IMR-90 (cell line): ENCODE results near the gene RCBTB1. TPM values are rescaled to one million over a fixed set of nuclear protein-coding genes. Genes with fewer than 3 reads are reported as not detected.

Source experiments
- ATAC-seq: fragments of 200-7000 bp; cut with Tn5 transposase; 2 replicates; pipeline ENCODE4 v1.9.1; 2020; ENCODE audit warnings: low read depth, mild to moderate bottlenecking, moderate library complexity
- BruUV-seq: library from RNA; stranded (reverse); fragments of 400-500 nt; replicated peaks from 2 replicates; lab custom pipeline; 2021; lab: Mats Ljungman, UMichigan
- CTCF ChIA-PET: fragments of 300-600 bp; formaldehyde crosslinking; extraction: SDS; loops from one replicate; lab custom pipeline; 2021; ENCODE audit warnings: antibody characterized with exemption; lab: Yijun Ruan, JAX
- POLR2A ChIA-PET: fragments of 300-600 bp; sonication (Branson Sonifier 250); formaldehyde crosslinking; loops from one replicate; lab custom pipeline; 2022; ENCODE audit warnings: antibody characterized with exemption; ENCODE audit not compliant: unreplicated experiment; lab: Charles Lee
- DNase-seq: peaks from one replicate; pipeline ENCODE4 v3.0.0; 2013
- H2AFZ ChIP-seq: replicated peaks from 2 replicates; pipeline ENCODE3; 2013; ENCODE audit warnings: low read length, mild to moderate bottlenecking; ENCODE audit not compliant: poor library complexity
- H2AK5ac ChIP-seq: 2 replicates; pipeline ENCODE4 v1.6.1; 2013; ENCODE audit warnings: low read depth, low read length, inconsistent platforms
- H2AK9ac ChIP-seq: replicated peaks from 2 replicates; pipeline ENCODE3; 2013; ENCODE audit warnings: mild to moderate bottlenecking, low read depth, low read length, moderate library complexity; ENCODE audit not compliant: poor library complexity
- H2BK120ac ChIP-seq: 2 replicates; pipeline ENCODE4 v1.6.1; 2013; ENCODE audit warnings: low read depth, low read length, inconsistent platforms
- H2BK15ac ChIP-seq: 3 replicates; pipeline ENCODE4 v1.6.1; 2013; ENCODE audit warnings: low read depth, low read length, inconsistent platforms
- H2BK20ac ChIP-seq: 2 replicates; pipeline ENCODE4 v1.6.1; 2013; ENCODE audit warnings: low read depth, mild to moderate bottlenecking, inconsistent platforms, low read length, moderate library complexity
- H2BK5ac ChIP-seq: 2 replicates; pipeline ENCODE4 v1.6.1; 2013; ENCODE audit warnings: mild to moderate bottlenecking, low read depth, low read length, inconsistent platforms; ENCODE audit not compliant: poor library complexity, severe bottlenecking
- H3K14ac ChIP-seq: replicated peaks from 2 replicates; pipeline ENCODE4 v1.6.1; 2013; ENCODE audit warnings: low read depth, low read length, inconsistent platforms
- H3K18ac ChIP-seq: 2 replicates; pipeline ENCODE4 v1.6.1; 2013; ENCODE audit warnings: low read depth, low read length, control low read depth
- H3K23ac ChIP-seq: 2 replicates; pipeline ENCODE4 v1.6.1; 2013; ENCODE audit warnings: low read depth, low read length, inconsistent platforms
- H3K27ac ChIP-seq: 2 replicates; pipeline ENCODE4 v1.5.1; 2013; ENCODE audit warnings: mild to moderate bottlenecking, control low read depth, low read length; ENCODE audit not compliant: insufficient read depth
- H3K27me3 ChIP-seq: 2 replicates; pipeline ENCODE4 v1.6.1; 2013; ENCODE audit warnings: low read length; ENCODE audit not compliant: control insufficient read depth, insufficient read depth
- H3K36me3 ChIP-seq: 2 replicates; pipeline ENCODE4 v1.6.1; 2013; ENCODE audit warnings: low read length, mixed read lengths; ENCODE audit not compliant: control insufficient read depth, insufficient read depth
- H3K4ac ChIP-seq: 2 replicates; pipeline ENCODE4 v1.6.1; 2013; ENCODE audit warnings: low read depth, low read length, inconsistent platforms
- H3K4me1 ChIP-seq: 2 replicates; pipeline ENCODE4 v1.6.1; 2013; ENCODE audit warnings: low read length, mixed read lengths; ENCODE audit not compliant: control insufficient read depth, insufficient read depth
- H3K4me2 ChIP-seq: 2 replicates; pipeline ENCODE4 v1.6.1; 2013; ENCODE audit warnings: low read depth, mild to moderate bottlenecking, control low read depth, low read length, moderate library complexity
- H3K4me3 ChIP-seq: 2 replicates; pipeline ENCODE4 v1.5.1; 2013; ENCODE audit warnings: low read depth, mild to moderate bottlenecking, control low read depth, low read length, moderate library complexity; ENCODE audit not compliant: insufficient read depth
- H3K56ac ChIP-seq: 2 replicates; pipeline ENCODE4 v1.6.1; 2013; ENCODE audit warnings: low read length, inconsistent platforms; ENCODE audit not compliant: insufficient read depth; ENCODE audit errors: extremely low read depth
- H3K79me1 ChIP-seq, 2 experiments: 2 replicates each; pipeline ENCODE4 v1.6.1; 2013; ENCODE audit warnings: low read length in 2 of 2, inconsistent platforms in 1 of 2, low read depth in 1 of 2
- H3K9ac ChIP-seq: 2 replicates; pipeline ENCODE4 v1.6.1; 2013; ENCODE audit warnings: low read depth, low read length, control low read depth
- H3K9me1 ChIP-seq: 2 replicates; pipeline ENCODE4 v1.6.1; 2013; ENCODE audit warnings: low read length, inconsistent platforms; ENCODE audit not compliant: insufficient read depth
- H3K9me3 ChIP-seq: 2 replicates; pipeline ENCODE4 v1.6.1; 2013; ENCODE audit warnings: low read length; ENCODE audit not compliant: control insufficient read depth, insufficient read depth
- H4K20me1 ChIP-seq: 2 replicates; pipeline ENCODE4 v1.6.1; 2013; ENCODE audit warnings: low read length, inconsistent platforms; ENCODE audit not compliant: insufficient read depth
- H4K5ac ChIP-seq: 2 replicates; pipeline ENCODE4 v1.6.1; 2013; ENCODE audit warnings: mild to moderate bottlenecking, low read depth, low read length, control low read depth
- H4K8ac ChIP-seq, 2 experiments: 2 replicates each; pipeline ENCODE4 v1.6.1; 2013; ENCODE audit warnings: low read depth in 2 of 2, low read length in 2 of 2, control low read depth in 1 of 2, inconsistent platforms in 1 of 2
- H4K91ac ChIP-seq: 2 replicates; pipeline ENCODE4 v1.6.1; 2013; ENCODE audit warnings: low read depth, low read length, inconsistent platforms; ENCODE audit not compliant: insufficient read depth
- CHD1 ChIP-seq: IDR thresholded peaks from 2 replicates; pipeline ENCODE4 v1.6.1; 2012; ENCODE audit warnings: low read depth, low read length, improper control_type of control experiment
- CTCF ChIP-seq: conservative IDR thresholded peaks from 2 replicates; pipeline ENCODE4 v1.5.1; 2012; ENCODE audit warnings: mild to moderate bottlenecking, low read depth, low read length, improper control_type of control experiment
- ELK1 ChIP-seq: fragments of 150-350 bp; IDR thresholded peaks from 2 replicates; pipeline ENCODE4 v1.6.1; 2016; ENCODE audit warnings: low read depth, mild to moderate bottlenecking, low read length, moderate library complexity, borderline replicate concordance
- FOS ChIP-seq: fragments of 150-350 bp; IDR thresholded peaks from 2 replicates; pipeline ENCODE4 v1.6.1; 2016; ENCODE audit warnings: low read depth, low read length
- RCOR1 ChIP-seq: IDR thresholded peaks from 2 replicates; pipeline ENCODE4 v1.6.1; 2012; ENCODE audit warnings: mild to moderate bottlenecking, low read length, improper control_type of control experiment; ENCODE audit not compliant: insufficient replicate concordance
- SMC3 ChIP-seq: fragments of 150-350 bp; IDR thresholded peaks from 2 replicates; pipeline ENCODE4 v1.6.1; 2016; ENCODE audit warnings: low read depth, mild to moderate bottlenecking, antibody characterized with exemption, low read length, moderate library complexity
- USF2 ChIP-seq: fragments of 150-350 bp; IDR thresholded peaks from 2 replicates; pipeline ENCODE4 v1.6.1; 2017; ENCODE audit warnings: mild to moderate bottlenecking, antibody characterized with exemption, low read length, low read depth
- WGBS, 2 experiments: methylation state at CpG; one replicate each; pipeline versions ENCODE4 v1.1.5 to v1.1.7; 2013; ENCODE audit warnings: missing lambda C conversion rate in 2 of 2; ENCODE audit not compliant: insufficient read length in 1 of 2; ENCODE audit errors: extremely low coverage in 2 of 2; 5-methylcytosine and 5-hydroxymethylcytosine counted together
- dilution Hi-C: fragments of 300-500 bp; cut with HindIII; formaldehyde crosslinking; loops from one replicate; pipeline ENCODE4 v1.14.3; 2018; ENCODE audit warnings: low sequenced_read_pairs; ENCODE audit not compliant: unreplicated experiment
- in situ Hi-C: fragments of 300-500 bp; cut with MboI; formaldehyde crosslinking; loops from 3 replicates; pipeline ENCODE4 v1.14.3; 2019; ENCODE audit warnings: low sequenced_read_pairs, inconsistent platforms, mixed read lengths
- intact Hi-C: fragments of 100-400 bp; cut with micrococcal nuclease; formaldehyde crosslinking; loops from 2 replicates; pipeline ENCODE4 v1.10.0; 2022
- polyA plus RNA-seq, 3 experiments: library from polyadenylated mRNA; depleted of rRNA; stranded (reverse); fragments of >200 nt; gene quantifications; 2 replicates each; pipeline ENCODE4 v1.2.3, GENCODE V29; 2012; ENCODE audit warnings: low replicate concordance in 1 of 3
- total RNA-seq: library from RNA; depleted of rRNA; stranded (reverse); fragments of >200 nt; gene quantifications from 2 replicates; pipeline ENCODE4 v1.2.3, GENCODE V29; 2012

Gene RCBTB1
- total and polyA plus RNA-seq, 2 of the 4 experiments (the other 2 are of a cell fraction): 11.3 to 11.6 TPM

GRCh38 chr13:49596221-49596620 is 10.9 kb upstream of the RCBTB1 start:
- Histone ChIP-seq H3K36me3 (no peaks in the 10 kb centered on the region), H3K27ac (no peak overlapping the region), H2AK5ac (no peak overlapping the region), H3K9me1 (no peaks in the 10 kb centered on the region), H3K4me2 (no peak overlapping the region), H2BK15ac (no peak overlapping the region), H3K4ac (no peak overlapping the region), H3K27me3 (peaks cover 2% of the 10 kb centered on the region; the same call in 1 of the 2 replicates), H2AFZ (no peak overlapping the region), H2BK120ac (no peak overlapping the region), H2BK20ac (no peak overlapping the region), H3K14ac (no peak overlapping the region), H3K9me3 (no peaks in the 10 kb centered on the region), H3K4me3 (no peak overlapping the region), H4K8ac (no peak overlapping the region), H3K23ac (no peak overlapping the region), H4K5ac (no peak overlapping the region), H2BK5ac (no peak overlapping the region), H4K20me1 (no peaks in the 10 kb centered on the region), H3K79me1 (no peaks in the 10 kb centered on the region), H2AK9ac (no peak overlapping the region), H3K9ac (no peak overlapping the region), H3K18ac (no peak overlapping the region), H3K56ac (no peak overlapping the region), H4K91ac (no peak overlapping the region), H3K4me1 (no peaks in the 10 kb centered on the region)
- dilution Hi-C loops: no loop called here
- ChIA-PET POLR2A (no interaction called here), CTCF (no interaction called here)
- no peak for ATAC-seq
- no TSS peak for BruUV-seq
- DNase-seq: no peak
- WGBS, 2 experiments: no CpG with 5 or more reads among the region's 2 CpGs
- TF ChIP-seq CHD1 (no peak), SMC3 (no peak), CTCF (no peak), USF2 (no peak), FOS (no peak), RCOR1 (no peak), ELK1 (no peak)
- intact Hi-C loops: no loop called here
- in situ Hi-C loops: no loop called here
